ENCODE data around the gene UBXN1. TPM values are rescaled to one million over a fixed set of nuclear protein-coding genes. Genes with fewer than 3 reads are reported as not detected.

The UBXN1 gene
- polyA plus RNA-seq, 2 of the 4 experiments (the other 2 are of a cell fraction): 117 to 120 TPM

- peak; percentile 75 for TF ChIP-seq PHF8 (IDR thresholded peaks at IDR 0.05; ENCODE audit: borderline replicate concordance, low read depth)
- TF ChIP-seq FOSB (CRISPR knock-in tag; IDR thresholded peaks at IDR 0.05): no peak
- peak; percentile 42 for TF ChIP-seq POLR2A (IDR thresholded peaks at IDR 0.05; ENCODE audit: low read length)
- no peak for TF ChIP-seq POLR2AphosphoS2 (conservative IDR thresholded peaks at IDR 0.05; ENCODE audit: low read length)
- no peak for TF ChIP-seq BHLHE40 (IDR thresholded peaks at IDR 0.05; ENCODE audit: low read depth, low read length)
- TF ChIP-seq, protein P1, sequence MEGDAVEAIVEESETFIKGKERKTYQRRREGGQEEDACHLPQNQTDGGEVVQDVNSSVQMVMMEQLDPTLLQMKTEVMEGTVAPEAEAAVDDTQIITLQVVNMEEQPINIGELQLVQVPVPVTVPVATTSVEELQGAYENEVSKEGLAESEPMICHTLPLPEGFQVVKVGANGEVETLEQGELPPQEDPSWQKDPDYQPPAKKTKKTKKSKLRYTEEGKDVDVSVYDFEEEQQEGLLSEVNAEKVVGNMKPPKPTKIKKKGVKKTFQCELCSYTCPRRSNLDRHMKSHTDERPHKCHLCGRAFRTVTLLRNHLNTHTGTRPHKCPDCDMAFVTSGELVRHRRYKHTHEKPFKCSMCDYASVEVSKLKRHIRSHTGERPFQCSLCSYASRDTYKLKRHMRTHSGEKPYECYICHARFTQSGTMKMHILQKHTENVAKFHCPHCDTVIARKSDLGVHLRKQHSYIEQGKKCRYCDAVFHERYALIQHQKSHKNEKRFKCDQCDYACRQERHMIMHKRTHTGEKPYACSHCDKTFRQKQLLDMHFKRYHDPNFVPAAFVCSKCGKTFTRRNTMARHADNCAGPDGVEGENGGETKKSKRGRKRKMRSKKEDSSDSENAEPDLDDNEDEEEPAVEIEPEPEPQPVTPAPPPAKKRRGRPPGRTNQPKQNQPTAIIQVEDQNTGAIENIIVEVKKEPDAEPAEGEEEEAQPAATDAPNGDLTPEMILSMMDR (IDR thresholded peaks at IDR 0.05): no peak
- no peak for TF ChIP-seq CHD2 (IDR thresholded peaks at IDR 0.05; ENCODE audit: low read length, partially characterized antibody)
- TF ChIP-seq FOXS1 (CRISPR knock-in tag; IDR thresholded peaks at IDR 0.05): no peak
- no peak for TF ChIP-seq CBX2 (IDR thresholded peaks at IDR 0.05; ENCODE audit: borderline replicate concordance, low read depth)
- no peak for TF ChIP-seq NR3C1 (IDR thresholded peaks at IDR 0.05)
- TF ChIP-seq, protein P2, sequence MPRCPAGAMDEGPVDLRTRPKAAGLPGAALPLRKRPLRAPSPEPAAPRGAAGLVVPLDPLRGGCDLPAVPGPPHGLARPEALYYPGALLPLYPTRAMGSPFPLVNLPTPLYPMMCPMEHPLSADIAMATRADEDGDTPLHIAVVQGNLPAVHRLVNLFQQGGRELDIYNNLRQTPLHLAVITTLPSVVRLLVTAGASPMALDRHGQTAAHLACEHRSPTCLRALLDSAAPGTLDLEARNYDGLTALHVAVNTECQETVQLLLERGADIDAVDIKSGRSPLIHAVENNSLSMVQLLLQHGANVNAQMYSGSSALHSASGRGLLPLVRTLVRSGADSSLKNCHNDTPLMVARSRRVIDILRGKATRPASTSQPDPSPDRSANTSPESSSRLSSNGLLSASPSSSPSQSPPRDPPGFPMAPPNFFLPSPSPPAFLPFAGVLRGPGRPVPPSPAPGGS (IDR thresholded peaks at IDR 0.05): peak; percentile 81; the same call in 2 of the 3 replicates
Observed at GRCh38 chr11:62728171-62728988, 49.5 kb upstream of the UBXN1 start, which contains the start of gene TTC9C (continued).

- H3K9me3 ChIP-seq: no peaks in the 10 kb centered on the region
- TF ChIP-seq RFX5 (IDR thresholded peaks at IDR 0.05) (peak; percentile 99), KDM1A (IDR thresholded peaks at IDR 0.05; ENCODE audit: low read depth) (no peak), FOXS1 (CRISPR knock-in tag; IDR thresholded peaks at IDR 0.05) (no peak), CEBPB (IDR thresholded peaks at IDR 0.05) (peak in 1 of 2 experiments; percentile 74; a peak in 2 of 4 replicates), SREBF2 (IDR thresholded peaks at IDR 0.05) (no peak)
- peak overlapping the region; percentile 78 for H3K4me3 ChIP-seq
- peak overlapping the region; percentile 92 for H3K4me2 ChIP-seq
- DNase-seq (ENCODE audit: low read depth in 1 of 2, low spot score in 1 of 2) (peak; percentile 94 to 98), ATAC-seq (peak; percentile 79 to 84), FAIRE-seq (no peak)
- ChIA-PET POLR2A (interaction anchor here (0.6 to 3.8 kb wide), 32 partner anchors 9 to 884 kb away, joined by 3 to 96 read pairs (median 6); partner anchors contain the start of genes B3GAT3, BSCL2, C11orf98 and CSKMT), CTCF (interaction anchor here (0.6 to 3.1 kb wide), 11 partner anchors 10 to 137 kb away, joined by 3 to 15 read pairs (median 3); partner anchors contain the start of genes BSCL2, GNG3 and ZBTB3)
- peak overlapping the region; percentile 97 for H3K27ac ChIP-seq
- peaks cover 25% of the 10 kb centered on the region for H3K4me1 ChIP-seq
- under 1% methylated on average over 19 of the region's 20 CpGs for WGBS (ENCODE audit: missing lambda C conversion rate)
Observed at GRCh38 chr11:62727872-62728170, 48.9 kb upstream of the UBXN1 start.

- peaks cover 21% of the 10 kb centered on the region for H3K4me1 ChIP-seq
- no peaks in the 10 kb centered on the region for H3K9me3 ChIP-seq
- H3K27ac ChIP-seq: peak within 1 kb of the TSS; percentile 97
- WGBS (ENCODE audit: missing lambda C conversion rate): under 1% methylated on average over 52 of the region's 72 CpGs
- H3K4me2 ChIP-seq: peak within 1 kb of the TSS; percentile 92
- ATAC-seq: peak; percentile 88 to 91
- peak within 1 kb of the TSS; percentile 78 for H3K4me3 ChIP-seq
- POLR2A ChIA-PET: interaction anchor here (0.5 to 3.8 kb wide), 40 partner anchors 9 to 884 kb away, joined by 3 to 96 read pairs (median 6); partner anchors contain the start of genes B3GAT3, BSCL2, C11orf98 and CSKMT
- CTCF ChIA-PET: interaction anchor here (0.6 to 3.1 kb wide), 13 partner anchors 9 to 138 kb away, joined by 3 to 15 read pairs (median 3); partner anchors contain the start of genes BSCL2, GNG3 and ZBTB3
- no peak for FAIRE-seq
- peak; percentile 97 to 100 for DNase-seq (ENCODE audit: low read depth in 1 of 2, low spot score in 1 of 2)
- peak; percentile 46; the same call in 1 of the 2 replicates for TF ChIP-seq HOXB13 (CRISPR knock-in tag; IDR thresholded peaks at IDR 0.05; ENCODE audit: low read depth)
- TF ChIP-seq JUN (IDR thresholded peaks at IDR 0.05): peak; percentile 86 to 95
- no peak for TF ChIP-seq NPAS2 (CRISPR knock-in tag; IDR thresholded peaks at IDR 0.05; ENCODE audit: borderline replicate concordance)
- peak; percentile 88 for TF ChIP-seq TFCP2L1 (CRISPR knock-in tag; IDR thresholded peaks at IDR 0.05)
- peak; percentile 96 for TF ChIP-seq PHF8 (IDR thresholded peaks at IDR 0.05; ENCODE audit: borderline replicate concordance, low read depth)
- TF ChIP-seq MYC (IDR thresholded peaks at IDR 0.05; ENCODE audit: borderline replicate concordance, low read length): peak; percentile 60; the same call in 1 of the 2 replicates
- TF ChIP-seq HEYL (CRISPR knock-in tag; IDR thresholded peaks at IDR 0.05): no peak
- no peak for TF ChIP-seq MAZ (IDR thresholded peaks at IDR 0.05; ENCODE audit: borderline replicate concordance, low read depth, low read length)
- no peak for TF ChIP-seq ZNF302 (CRISPR knock-in tag; IDR thresholded peaks at IDR 0.05)
- peak; percentile 80 for TF ChIP-seq HOXB5 (CRISPR knock-in tag; IDR thresholded peaks at IDR 0.05)
- peak; percentile 35; the same call in 1 of the 2 replicates for TF ChIP-seq GATA3 (IDR thresholded peaks at IDR 0.05; ENCODE audit: borderline replicate concordance)
- TF ChIP-seq RNF2 (IDR thresholded peaks at IDR 0.05; ENCODE audit: borderline replicate concordance, low read depth): no peak
- peak; percentile 97 for TF ChIP-seq MAX (IDR thresholded peaks at IDR 0.05)
- no peak for TF ChIP-seq RFX5 (IDR thresholded peaks at IDR 0.05)
- TF ChIP-seq POLR2A (IDR thresholded peaks at IDR 0.05; ENCODE audit: low read length): peak; percentile 77
- TF ChIP-seq, protein P3, sequence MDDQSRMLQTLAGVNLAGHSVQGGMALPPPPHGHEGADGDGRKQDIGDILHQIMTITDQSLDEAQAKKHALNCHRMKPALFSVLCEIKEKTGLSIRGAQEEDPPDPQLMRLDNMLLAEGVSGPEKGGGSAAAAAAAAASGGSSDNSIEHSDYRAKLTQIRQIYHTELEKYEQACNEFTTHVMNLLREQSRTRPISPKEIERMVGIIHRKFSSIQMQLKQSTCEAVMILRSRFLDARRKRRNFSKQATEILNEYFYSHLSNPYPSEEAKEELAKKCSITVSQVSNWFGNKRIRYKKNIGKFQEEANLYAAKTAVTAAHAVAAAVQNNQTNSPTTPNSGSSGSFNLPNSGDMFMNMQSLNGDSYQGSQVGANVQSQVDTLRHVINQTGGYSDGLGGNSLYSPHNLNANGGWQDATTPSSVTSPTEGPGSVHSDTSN (IDR thresholded peaks at IDR 0.05): peak; percentile 66
- TF ChIP-seq EHF (CRISPR knock-in tag; IDR thresholded peaks at IDR 0.05): 0 out of 2 replicates have a peak, but pooled peaks have one; percentile 53
Observed at GRCh38 chr11:62727165-62727871, 48.4 kb upstream of the UBXN1 start, which contains the start of gene HNRNPUL2. TSS of gene HNRNPUL2 (minus strand) at chr11:62727457. CDS start at chr11:62727156, 301 bp downstream.

Measured in A549 (cell line).